ENCODE results near the gene LTBP3. TPM values are rescaled to one million over a fixed set of nuclear protein-coding genes. Genes with fewer than 3 reads are reported as not detected.

The LTBP3 gene
- total RNA-seq, 1 donor from 2014 or later = 80.3 TPM

DNA sequence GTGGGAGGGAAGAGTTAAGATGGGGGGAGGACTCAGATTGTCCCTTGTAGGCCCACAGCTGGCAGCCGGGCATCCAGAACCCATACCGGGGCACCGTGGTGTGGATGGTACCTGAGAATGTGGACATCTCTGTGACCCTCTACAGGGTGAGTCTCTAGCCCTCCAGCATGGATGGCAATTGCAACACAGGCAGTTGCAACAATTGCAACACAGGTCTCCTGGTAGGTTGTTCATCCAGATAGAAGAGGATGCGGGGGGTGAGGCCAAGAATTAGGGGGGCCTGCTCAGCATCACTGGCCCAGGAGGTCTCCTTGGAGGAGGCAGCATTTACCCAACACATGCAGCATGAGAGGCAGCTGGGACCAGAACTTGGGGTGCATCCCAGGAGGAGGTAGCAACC, 21.1 kb upstream of the LTBP3 start:
- TF ChIP-seq, protein P1, sequence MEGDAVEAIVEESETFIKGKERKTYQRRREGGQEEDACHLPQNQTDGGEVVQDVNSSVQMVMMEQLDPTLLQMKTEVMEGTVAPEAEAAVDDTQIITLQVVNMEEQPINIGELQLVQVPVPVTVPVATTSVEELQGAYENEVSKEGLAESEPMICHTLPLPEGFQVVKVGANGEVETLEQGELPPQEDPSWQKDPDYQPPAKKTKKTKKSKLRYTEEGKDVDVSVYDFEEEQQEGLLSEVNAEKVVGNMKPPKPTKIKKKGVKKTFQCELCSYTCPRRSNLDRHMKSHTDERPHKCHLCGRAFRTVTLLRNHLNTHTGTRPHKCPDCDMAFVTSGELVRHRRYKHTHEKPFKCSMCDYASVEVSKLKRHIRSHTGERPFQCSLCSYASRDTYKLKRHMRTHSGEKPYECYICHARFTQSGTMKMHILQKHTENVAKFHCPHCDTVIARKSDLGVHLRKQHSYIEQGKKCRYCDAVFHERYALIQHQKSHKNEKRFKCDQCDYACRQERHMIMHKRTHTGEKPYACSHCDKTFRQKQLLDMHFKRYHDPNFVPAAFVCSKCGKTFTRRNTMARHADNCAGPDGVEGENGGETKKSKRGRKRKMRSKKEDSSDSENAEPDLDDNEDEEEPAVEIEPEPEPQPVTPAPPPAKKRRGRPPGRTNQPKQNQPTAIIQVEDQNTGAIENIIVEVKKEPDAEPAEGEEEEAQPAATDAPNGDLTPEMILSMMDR (IDR thresholded peaks at IDR 0.05; ENCODE audit: borderline replicate concordance) = no peak
- no peaks in the 10 kb centered on the region for H3K9me3 ChIP-seq (replicated peaks)
- no peak overlapping the region for H3K4me3 ChIP-seq
- no peak overlapping the region for H3K27ac ChIP-seq (replicated peaks)
- no peak for DNase-seq
- peaks cover 44% of the 10 kb centered on the region for H3K4me1 ChIP-seq
- intact Hi-C loops (cut with micrococcal nuclease) = no loop called here
- peaks cover 3% of the 10 kb centered on the region for H3K27me3 ChIP-seq (ENCODE audit: low read depth)
- H3K36me3 ChIP-seq = peaks cover 42% of the 10 kb centered on the region

DNA sequence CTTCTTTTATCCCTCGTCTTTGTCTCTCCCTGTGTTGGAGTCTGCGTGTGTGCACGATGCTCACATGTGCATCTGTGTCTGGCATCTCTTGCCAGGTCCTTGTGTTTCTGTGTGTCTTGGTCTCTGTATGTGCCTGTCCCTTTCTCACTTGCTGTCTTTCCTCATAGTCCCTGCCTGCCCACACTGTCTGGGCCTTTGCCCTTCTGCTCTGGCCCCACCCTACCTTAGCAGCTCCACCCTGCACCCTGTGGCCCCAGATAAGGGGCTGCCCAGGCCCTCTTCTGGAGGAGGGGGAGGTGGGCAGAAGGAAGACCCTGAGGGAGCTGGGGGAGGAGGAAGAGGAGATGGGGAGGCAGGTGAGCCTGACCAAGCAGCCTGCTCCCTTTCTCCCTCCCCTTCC, 20.5 kb upstream of the LTBP3 start:
- TF ChIP-seq, protein P1 (IDR thresholded peaks at IDR 0.05; ENCODE audit: borderline replicate concordance) = no peak
- no peak overlapping the region for H3K27ac ChIP-seq (replicated peaks)
- DNase-seq = no peak
- H3K9me3 ChIP-seq (replicated peaks) = no peaks in the 10 kb centered on the region
- H3K27me3 ChIP-seq (ENCODE audit: low read depth) = no peaks in the 10 kb centered on the region
- intact Hi-C loops (cut with micrococcal nuclease) = no loop called here
- H3K36me3 ChIP-seq = peaks cover 40% of the 10 kb centered on the region
- H3K4me3 ChIP-seq = no peak overlapping the region
- peaks cover 49% of the 10 kb centered on the region for H3K4me1 ChIP-seq

DNA sequence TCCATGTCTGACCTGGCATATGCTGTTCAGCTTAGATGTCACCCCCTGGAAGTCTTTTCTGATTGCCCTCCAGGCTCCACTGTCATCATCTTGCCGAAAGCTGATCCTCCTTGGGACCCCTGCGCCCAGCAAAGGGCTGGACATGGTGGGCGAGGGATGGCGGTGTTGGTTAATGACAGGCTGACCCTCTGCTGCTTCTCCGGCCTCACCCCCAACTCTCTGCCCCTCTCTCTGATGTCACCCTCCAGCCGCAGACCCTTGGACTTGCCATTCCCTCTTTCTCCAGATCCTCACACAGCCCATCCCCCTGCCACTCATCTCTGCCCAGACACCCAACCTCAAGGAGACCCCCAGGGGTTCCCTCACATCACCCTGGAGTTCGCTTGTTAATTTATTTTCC, 20.0 kb upstream of the LTBP3 start:
- TF ChIP-seq, protein P1 (IDR thresholded peaks at IDR 0.05; ENCODE audit: borderline replicate concordance) = no peak
- peaks cover 43% of the 10 kb centered on the region for H3K36me3 ChIP-seq
- H3K27ac ChIP-seq (replicated peaks) = peak overlapping the region; percentile 97
- H3K4me3 ChIP-seq = peak overlapping the region; percentile 86
- no peaks in the 10 kb centered on the region for H3K27me3 ChIP-seq (ENCODE audit: low read depth)
- H3K9me3 ChIP-seq (replicated peaks) = no peaks in the 10 kb centered on the region
- intact Hi-C loops (cut with micrococcal nuclease) = no loop called here
- H3K4me1 ChIP-seq = peaks cover 54% of the 10 kb centered on the region
- no peak for DNase-seq

DNA sequence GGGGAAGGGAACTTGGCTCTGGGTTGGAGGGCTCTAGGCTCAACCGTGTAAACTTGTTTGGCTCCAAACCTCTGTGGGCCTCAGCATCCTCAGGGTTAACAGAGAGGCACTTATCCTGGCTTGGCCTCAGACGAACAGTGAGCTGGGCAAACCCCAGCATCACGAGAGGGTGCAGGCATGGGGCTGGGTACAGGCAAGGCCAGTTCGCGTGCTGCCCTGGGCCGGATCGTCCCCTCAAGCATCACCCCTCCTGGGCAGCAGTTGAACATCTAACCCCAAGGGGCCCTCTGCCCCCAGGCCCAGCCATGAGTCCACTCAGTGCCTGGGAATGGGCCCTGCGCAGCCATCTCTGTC, 19.6 kb upstream of the LTBP3 start:
- Histone ChIP-seq H3K27me3 (ENCODE audit: low read depth) (no peaks in the 10 kb centered on the region), H3K36me3 (peaks cover 43% of the 10 kb centered on the region), H3K4me1 (peaks cover 58% of the 10 kb centered on the region), H3K27ac (replicated peaks) (peak overlapping the region; percentile 97), H3K4me3 (peak overlapping the region; percentile 86), H3K9me3 (replicated peaks) (no peaks in the 10 kb centered on the region)
- TF ChIP-seq, protein P1 (IDR thresholded peaks at IDR 0.05; ENCODE audit: borderline replicate concordance) = no peak
- DNase-seq = no peak
- intact Hi-C loops (cut with micrococcal nuclease) = no loop called here

DNA sequence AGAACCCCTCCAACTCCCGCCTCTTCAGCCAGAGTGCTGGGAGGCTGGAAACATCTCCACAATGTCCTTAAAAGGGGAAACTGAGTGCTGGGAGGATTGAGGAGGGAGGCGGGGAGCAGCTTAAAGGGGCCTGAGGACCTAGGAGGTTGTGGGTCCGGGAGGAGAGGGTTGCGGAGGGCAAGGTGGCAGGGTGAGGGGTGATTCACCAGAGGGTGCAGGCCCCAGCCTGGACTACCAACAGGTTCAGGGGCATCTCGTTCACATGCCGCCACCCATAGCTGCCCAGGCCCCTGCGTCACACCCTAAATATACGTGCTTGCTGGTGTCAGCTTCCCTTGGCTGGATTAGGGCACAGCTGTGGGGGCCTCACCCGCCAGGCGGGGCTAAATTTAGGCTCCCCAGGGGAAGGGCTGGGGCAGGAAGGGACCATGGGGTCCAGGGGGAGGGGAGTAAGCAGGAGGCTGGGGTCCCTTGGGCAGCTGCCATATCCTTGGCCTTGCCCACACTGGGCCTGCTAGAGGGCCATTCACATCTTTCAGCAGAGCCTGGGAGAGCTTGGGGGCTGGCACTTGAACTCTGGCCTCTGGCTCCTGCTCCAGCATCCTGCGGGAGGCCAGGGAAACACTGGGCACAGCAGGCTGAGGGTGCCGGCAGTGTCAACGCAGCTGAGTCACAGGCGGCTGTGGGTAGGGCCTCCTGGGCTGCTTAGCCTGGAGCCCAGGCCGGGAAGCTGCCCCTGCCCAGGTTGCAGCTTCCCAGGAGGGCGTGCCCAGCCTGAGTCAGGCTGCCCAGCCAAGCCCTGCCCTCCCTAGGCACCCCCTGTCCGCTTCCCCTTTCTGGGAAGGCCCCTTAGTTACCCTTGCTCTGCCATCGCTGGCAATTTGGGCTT, 19.0 kb upstream of the LTBP3 start:
- H3K27ac ChIP-seq (replicated peaks) = peak overlapping the region; percentile 97
- H3K4me3 ChIP-seq = peak overlapping the region; percentile 86
- H3K9me3 ChIP-seq (replicated peaks) = no peaks in the 10 kb centered on the region
- H3K36me3 ChIP-seq = peaks cover 38% of the 10 kb centered on the region
- TF ChIP-seq, protein P1 (IDR thresholded peaks at IDR 0.05; ENCODE audit: borderline replicate concordance) = no peak
- peaks cover 60% of the 10 kb centered on the region for H3K4me1 ChIP-seq
- intact Hi-C loops (cut with micrococcal nuclease) = no loop called here
- DNase-seq = peak; percentile 55
- no peaks in the 10 kb centered on the region for H3K27me3 ChIP-seq (ENCODE audit: low read depth)
